Activated B cell treated with CpG ODN at 0.5 μM for 24 hours (primary cell): ENCODE measurements around the gene CKAP4. TPM values are rescaled to one million over a fixed set of nuclear protein-coding genes. Genes with fewer than 3 reads are reported as not detected.

Source experiments
- ATAC-seq: fragments of 200-7000 bp; cut with Tn5 transposase; one replicate; pipeline ENCODE4 v1.10.0; 2021; ENCODE audit warnings: low read depth, mild to moderate bottlenecking, moderate library complexity
- CTCF ChIA-PET: fragments of 350-600 bp; sonication (Branson Sonifier 250); formaldehyde crosslinking; loops from one replicate; lab custom pipeline; 2021; ENCODE audit warnings: antibody characterized with exemption; lab: Charles Lee
- POLR2A ChIA-PET: fragments of 350-600 bp; sonication (Branson Sonifier 250); formaldehyde crosslinking; loops from one replicate; lab custom pipeline; 2021; ENCODE audit warnings: antibody characterized with exemption; lab: Charles Lee
- DNase-seq: peaks from one replicate; pipeline ENCODE4 v3.0.0; 2022
- H3K27ac Mint-ChIP-seq: one replicate; pipeline ENCODE4 v1.8.0; 2020; ENCODE audit warnings: mixed read lengths
- H3K27me3 Mint-ChIP-seq: one replicate; pipeline ENCODE4 v1.8.0; 2021; ENCODE audit warnings: mixed read lengths
- H3K36me3 Mint-ChIP-seq: one replicate; pipeline ENCODE4 v1.8.0; 2021; ENCODE audit warnings: low read depth, mixed read lengths
- H3K4me1 Mint-ChIP-seq: one replicate; pipeline ENCODE4 v1.8.0; 2021; ENCODE audit warnings: mixed read lengths
- H3K4me3 Mint-ChIP-seq: one replicate; pipeline ENCODE4 v1.8.0; 2020; ENCODE audit warnings: mild to moderate bottlenecking, mixed read lengths
- H3K9me3 Mint-ChIP-seq: one replicate; pipeline ENCODE4 v1.8.0; 2020; ENCODE audit warnings: mixed read lengths
- intact Hi-C: fragments of 100-400 bp; cut with micrococcal nuclease; formaldehyde crosslinking; loops from one replicate; pipeline ENCODE4 v1.15.1; 2024
- total RNA-seq: library from RNA; stranded (reverse); gene quantifications from 2 replicates; pipeline ENCODE4 v1.2.3, GENCODE V29; 2022
- TF ChIP-seq, protein P1 (sequence below): fragments of 200-600 bp; IDR thresholded peaks from one replicate; pipeline ENCODE4 v1.8.0; 2022; ENCODE audit warnings: antibody characterized with exemption, mild to moderate bottlenecking

CKAP4 gene
- total RNA-seq, 1 donor from 2014 or later = 15.9 TPM

DNA sequence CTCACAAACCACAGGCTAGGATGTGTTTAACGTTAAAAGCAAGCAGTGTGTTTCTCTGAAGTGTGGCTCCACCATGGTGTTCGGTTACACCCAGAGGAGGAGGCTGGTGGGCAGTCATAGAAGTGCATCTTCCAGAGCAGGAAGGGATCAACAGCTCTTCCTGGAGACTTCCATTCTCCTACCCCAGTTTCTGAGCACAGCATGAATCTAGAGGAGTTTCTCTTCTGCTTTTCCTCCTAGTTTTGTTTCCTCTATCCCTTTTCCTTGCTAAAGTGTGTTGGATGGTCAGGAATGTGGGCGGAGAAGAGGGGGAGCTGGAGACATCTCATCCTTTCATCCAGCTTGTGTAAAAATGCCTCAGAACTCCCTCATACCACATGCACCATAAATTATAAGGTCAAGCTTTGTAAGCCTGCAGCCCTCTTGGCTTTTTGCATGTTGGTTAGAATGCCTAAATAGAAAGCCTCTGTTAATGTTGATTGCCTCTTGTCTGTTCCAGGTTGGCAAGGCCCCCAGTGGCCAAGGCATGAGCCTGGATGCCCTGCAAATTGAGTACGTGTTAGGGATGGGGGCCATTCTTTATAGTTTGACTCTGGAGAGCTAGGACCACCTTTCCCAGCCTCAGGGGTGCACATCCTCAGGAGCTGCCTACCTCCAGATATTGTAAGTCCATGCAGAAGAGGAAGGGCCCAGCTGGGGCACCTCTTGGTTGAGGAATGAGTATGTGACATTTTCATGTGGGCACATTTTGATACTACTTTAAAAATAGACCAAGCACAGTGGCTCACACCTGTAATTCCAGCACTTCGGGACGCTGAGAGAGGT, 4.0 kb upstream of the CKAP4 start:
- CTCF ChIA-PET = interaction anchor here (0.9 to 2.1 kb wide), 3 partner anchors 30 to 49 kb away, joined by 4 to 11 read pairs (median 5); no protein-coding TSS in a partner anchor
- Mint-ChIP-seq H3K27ac (peak overlapping the region; percentile 16), H3K36me3 (no peaks in the 10 kb centered on the region), H3K9me3 (no peaks in the 10 kb centered on the region), H3K27me3 (no peaks in the 10 kb centered on the region), H3K4me1 (peaks cover 33% of the 10 kb centered on the region), H3K4me3 (no peak overlapping the region)
- DNase-seq (no peak), ATAC-seq (no peak)
- POLR2A ChIA-PET = interaction anchor here (1.3 to 1.5 kb wide), 2 partner anchors 50 to 52 kb away, joined by 3 to 6 read pairs; no protein-coding TSS in a partner anchor
- intact Hi-C loops = no loop called here
- TF ChIP-seq, protein P1, sequence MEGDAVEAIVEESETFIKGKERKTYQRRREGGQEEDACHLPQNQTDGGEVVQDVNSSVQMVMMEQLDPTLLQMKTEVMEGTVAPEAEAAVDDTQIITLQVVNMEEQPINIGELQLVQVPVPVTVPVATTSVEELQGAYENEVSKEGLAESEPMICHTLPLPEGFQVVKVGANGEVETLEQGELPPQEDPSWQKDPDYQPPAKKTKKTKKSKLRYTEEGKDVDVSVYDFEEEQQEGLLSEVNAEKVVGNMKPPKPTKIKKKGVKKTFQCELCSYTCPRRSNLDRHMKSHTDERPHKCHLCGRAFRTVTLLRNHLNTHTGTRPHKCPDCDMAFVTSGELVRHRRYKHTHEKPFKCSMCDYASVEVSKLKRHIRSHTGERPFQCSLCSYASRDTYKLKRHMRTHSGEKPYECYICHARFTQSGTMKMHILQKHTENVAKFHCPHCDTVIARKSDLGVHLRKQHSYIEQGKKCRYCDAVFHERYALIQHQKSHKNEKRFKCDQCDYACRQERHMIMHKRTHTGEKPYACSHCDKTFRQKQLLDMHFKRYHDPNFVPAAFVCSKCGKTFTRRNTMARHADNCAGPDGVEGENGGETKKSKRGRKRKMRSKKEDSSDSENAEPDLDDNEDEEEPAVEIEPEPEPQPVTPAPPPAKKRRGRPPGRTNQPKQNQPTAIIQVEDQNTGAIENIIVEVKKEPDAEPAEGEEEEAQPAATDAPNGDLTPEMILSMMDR = no peak

DNA sequence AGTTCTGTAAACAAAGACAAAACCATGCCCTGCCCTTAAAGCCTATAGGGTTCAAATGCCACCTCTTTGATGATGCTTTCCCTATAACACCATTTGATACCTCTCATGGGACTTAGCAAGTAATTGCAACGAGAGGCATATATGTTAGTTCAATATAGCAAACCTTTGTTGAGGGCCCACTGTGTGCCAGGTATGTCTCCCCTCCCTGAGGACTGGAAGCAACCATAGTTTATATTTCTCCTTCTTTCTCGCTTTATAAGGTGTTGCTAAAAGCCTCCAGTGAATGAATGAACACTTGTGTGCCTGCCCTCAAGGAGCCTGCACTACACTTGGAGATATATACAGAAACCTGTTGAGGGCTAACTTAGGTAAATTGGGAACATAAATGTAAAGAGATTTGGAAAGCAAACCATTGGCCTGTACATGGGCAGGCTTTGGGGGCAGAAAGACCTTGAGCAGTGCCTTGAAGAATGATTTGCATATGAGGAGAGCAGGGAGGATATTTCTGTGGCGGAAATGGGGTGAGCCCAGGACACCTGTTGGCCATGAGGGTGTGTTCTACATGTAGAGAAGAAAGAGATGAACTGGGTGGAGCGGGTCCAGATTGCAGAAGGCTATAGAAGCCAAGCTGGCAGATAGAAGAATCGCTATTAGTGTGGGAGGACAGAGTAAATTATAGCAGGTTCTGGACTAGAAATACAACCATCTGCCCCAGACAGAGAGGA, 1.8 kb upstream of the CKAP4 start:
- peaks cover 6% of the 10 kb centered on the region for H3K36me3 Mint-ChIP-seq
- peak overlapping the region; percentile 80 for H3K4me3 Mint-ChIP-seq
- DNase-seq (no peak), ATAC-seq (peak; percentile 45)
- intact Hi-C loops = loop anchor here (1.0 to 10.0 kb wide), 6 partner anchors 10 to 1435 kb away; partner anchors contain the start of genes CRY1, PWP1 and TMEM263
- TF ChIP-seq, protein P1 = no peak
- peak overlapping the region; percentile 80 for H3K27ac Mint-ChIP-seq
- H3K4me1 Mint-ChIP-seq = peaks cover 46% of the 10 kb centered on the region
- no peaks in the 10 kb centered on the region for H3K9me3 Mint-ChIP-seq
- ChIA-PET CTCF (interaction anchor here (0.9 to 2.1 kb wide), 3 partner anchors 22 to 33 kb away, joined by 3 to 11 read pairs (median 5); no protein-coding TSS in a partner anchor), POLR2A (interaction anchor here (0.9 to 5.1 kb wide), 4 partner anchors 22 to 54 kb away, joined by 4 to 84 read pairs (median 16); partner anchors contain the start of gene TCP11L2)
- H3K27me3 Mint-ChIP-seq = no peaks in the 10 kb centered on the region

DNA sequence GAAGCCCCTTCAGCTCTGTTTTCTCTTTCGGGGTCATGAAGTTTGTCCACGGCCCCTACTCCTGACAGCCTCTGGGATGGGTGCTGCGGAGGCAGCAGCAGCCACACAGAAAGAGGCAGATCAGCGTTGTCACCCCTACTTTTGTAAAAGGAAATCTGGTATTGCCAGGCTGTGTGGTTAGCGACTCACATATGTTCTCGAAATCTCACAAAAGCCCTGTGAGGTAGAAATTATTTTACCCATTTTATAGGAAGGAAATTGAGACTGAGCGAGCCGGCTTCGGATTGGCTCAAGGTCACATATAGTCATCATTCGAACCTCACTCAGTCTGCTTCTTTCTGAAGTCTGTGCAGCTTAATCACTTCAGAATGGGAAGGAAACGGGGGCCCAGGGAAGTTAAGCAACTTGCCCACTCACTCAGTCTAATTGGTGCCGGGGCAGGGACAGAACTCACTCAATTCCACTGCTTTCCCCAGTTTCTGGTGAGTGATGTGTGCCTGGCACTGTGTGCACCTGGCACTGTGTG, 1.1 kb upstream of the CKAP4 start:
- POLR2A ChIA-PET = interaction anchor here (1.3 to 5.1 kb wide), 6 partner anchors 21 to 109 kb away, joined by 3 to 84 read pairs (median 9); partner anchors contain the start of genes POLR3B and TCP11L2

DNA sequence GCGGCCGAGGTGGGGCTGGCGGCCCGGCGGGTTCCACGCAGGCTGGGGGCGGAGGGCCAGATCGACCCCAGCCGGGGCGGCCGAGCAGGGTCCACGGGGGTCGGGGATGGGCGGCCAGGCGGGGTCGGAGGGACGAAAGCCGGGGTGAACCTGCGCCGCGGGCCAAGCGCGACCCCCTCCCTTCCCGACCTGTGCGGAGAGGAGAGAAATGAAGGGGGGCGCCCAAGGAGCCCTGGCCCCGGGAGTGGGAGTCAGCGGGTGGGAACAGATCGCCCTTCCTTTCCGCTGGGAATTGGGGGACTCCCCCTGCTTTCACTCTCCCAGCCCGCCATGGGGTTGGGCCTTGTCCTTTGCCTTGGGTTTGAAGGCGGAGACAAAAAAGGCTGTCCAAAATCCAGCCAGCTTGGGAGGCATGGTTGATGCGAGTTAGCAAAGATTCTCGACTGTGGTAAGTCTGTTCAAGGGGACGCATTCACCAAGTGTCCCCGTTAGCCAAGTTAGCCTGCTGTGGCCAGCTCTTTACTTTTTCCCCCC, 559 bp upstream of the CKAP4 start:
- DNase-seq (peak; percentile 51), ATAC-seq (peak; percentile 35)
- H3K4me3 Mint-ChIP-seq = peak overlapping the region; percentile 80
- H3K9me3 Mint-ChIP-seq = no peaks in the 10 kb centered on the region
- H3K4me1 Mint-ChIP-seq = peaks cover 51% of the 10 kb centered on the region
- ChIA-PET POLR2A (interaction anchor here (1.3 to 5.1 kb wide), 6 partner anchors 21 to 109 kb away, joined by 3 to 84 read pairs (median 9); partner anchors contain the start of genes POLR3B and TCP11L2), CTCF (interaction anchor here (0.9 to 1.8 kb wide), 2 partner anchors 28 to 34 kb away, joined by 3 to 12 read pairs; no protein-coding TSS in a partner anchor)
- intact Hi-C loops = loop anchor here (1.0 to 10.0 kb wide), 7 partner anchors 16 to 1436 kb away; partner anchors contain the start of genes CRY1, POLR3B, PWP1 and TCP11L2
- H3K27ac Mint-ChIP-seq = peak overlapping the region; percentile 80
- TF ChIP-seq, protein P1 = no peak
- peaks cover 6% of the 10 kb centered on the region for H3K36me3 Mint-ChIP-seq
- H3K27me3 Mint-ChIP-seq = no peaks in the 10 kb centered on the region

More for the DNA sequence above, 1.1 kb upstream of the CKAP4 start:
- peak overlapping the region; percentile 80 for H3K27ac Mint-ChIP-seq
- TF ChIP-seq, protein P1 = no peak
- H3K9me3 Mint-ChIP-seq = no peaks in the 10 kb centered on the region
- ATAC-seq (peak; percentile 11), DNase-seq (no peak)
- peak overlapping the region; percentile 80 for H3K4me3 Mint-ChIP-seq
- CTCF ChIA-PET = interaction anchor here (0.9 to 1.8 kb wide), 2 partner anchors 27 to 34 kb away, joined by 3 to 12 read pairs; no protein-coding TSS in a partner anchor
- H3K4me1 Mint-ChIP-seq = peaks cover 47% of the 10 kb centered on the region
- H3K36me3 Mint-ChIP-seq = peaks cover 6% of the 10 kb centered on the region
- intact Hi-C loops = loop anchor here (1.0 to 10.0 kb wide), 8 partner anchors 16 to 1436 kb away; partner anchors contain the start of genes CRY1, POLR3B, PWP1 and TCP11L2
- H3K27me3 Mint-ChIP-seq = no peaks in the 10 kb centered on the region
